GM23248 (cell line): ENCODE data around the gene COPA. TPM values are rescaled to one million over a fixed set of nuclear protein-coding genes. Genes with fewer than 3 reads are reported as not detected.

Experiments
- DNase-seq: peaks from one replicate; pipeline ENCODE4 v3.0.0-alpha.2; 2015
- H2AFZ ChIP-seq: fragments of 200-600 bp; sonication (generic); 2 replicates; pipeline ENCODE4 v1.6.1; 2016; ENCODE audit warnings: antibody characterized with exemption
- H3F3A ChIP-seq: fragments of 200-600 bp; sonication (generic); 2 replicates; pipeline ENCODE4 v1.6.1; 2016; ENCODE audit warnings: mild to moderate bottlenecking, antibody characterized with exemption, mixed run types; ENCODE audit not compliant: insufficient read depth
- H3K27ac ChIP-seq: fragments of 200-600 bp; sonication (generic); 2 replicates; pipeline ENCODE4 v1.5.1; 2016; ENCODE audit warnings: mild to moderate bottlenecking
- H3K27me3 ChIP-seq: fragments of 200-600 bp; sonication (generic); replicated peaks from 2 replicates; pipeline ENCODE4 v1.6.1; 2016; ENCODE audit warnings: mild to moderate bottlenecking; ENCODE audit not compliant: insufficient read depth
- H3K36me3 ChIP-seq: fragments of 200-600 bp; sonication (generic); 2 replicates; pipeline ENCODE4 v1.6.1; 2016; ENCODE audit warnings: low read depth, mild to moderate bottlenecking
- H3K4me1 ChIP-seq: fragments of 200-600 bp; sonication (generic); 2 replicates; pipeline ENCODE4 v1.6.1; 2016; ENCODE audit warnings: mild to moderate bottlenecking; ENCODE audit not compliant: insufficient read depth
- H3K4me2 ChIP-seq: fragments of 200-600 bp; sonication (generic); one replicate; pipeline ENCODE4 v1.6.1; 2016; ENCODE audit warnings: mild to moderate bottlenecking; ENCODE audit not compliant: unreplicated experiment
- H3K4me3 ChIP-seq: fragments of 200-600 bp; sonication (generic); 2 replicates; pipeline ENCODE4 v1.5.1; 2016; ENCODE audit warnings: mild to moderate bottlenecking
- H3K79me2 ChIP-seq: fragments of 200-600 bp; sonication (generic); 2 replicates; pipeline ENCODE4 v1.6.1; 2016; ENCODE audit warnings: mild to moderate bottlenecking; ENCODE audit not compliant: insufficient read depth
- H3K9ac ChIP-seq: fragments of 200-600 bp; sonication (generic); 2 replicates; pipeline ENCODE4 v1.6.1; 2016; ENCODE audit warnings: mild to moderate bottlenecking
- H3K9me2 ChIP-seq: fragments of 200-600 bp; sonication (generic); 2 replicates; pipeline ENCODE4 v1.6.1; 2016; ENCODE audit warnings: mixed run types, mild to moderate bottlenecking, moderate library complexity; ENCODE audit not compliant: insufficient read depth
- H3K9me3 ChIP-seq: fragments of 200-600 bp; sonication (generic); one replicate; pipeline ENCODE4 v1.6.1; 2017; ENCODE audit warnings: low read depth
- H4K20me1 ChIP-seq: fragments of 200-600 bp; sonication (generic); 2 replicates; pipeline ENCODE4 v1.6.0; 2016; ENCODE audit not compliant: insufficient read depth
- EZH2 ChIP-seq: fragments of 200-600 bp; sonication (generic); IDR thresholded peaks from 2 replicates; pipeline ENCODE4 v1.6.1; 2018; ENCODE audit warnings: antibody characterized with exemption, mild to moderate bottlenecking; ENCODE audit not compliant: insufficient read depth, poor library complexity, severe bottlenecking
- EZH2phosphoT487 ChIP-seq: fragments of 200-600 bp; sonication (generic); IDR thresholded peaks from 2 replicates; pipeline ENCODE4 v1.6.1; 2018; ENCODE audit warnings: antibody characterized with exemption, moderate library complexity, mild to moderate bottlenecking, low read depth; ENCODE audit not compliant: insufficient read depth
- whole genome bisulfite sequencing, 2 experiments: methylation state at CpG; one replicate each; pipeline ENCODE4 v1.1.6; 2015 to 2017; ENCODE audit warnings: low lambda C conversion rate in 2 of 2, low coverage in 1 of 2; ENCODE audit errors: missing lambda C conversion rate in 2 of 2; 5-methylcytosine and 5-hydroxymethylcytosine counted together
- in situ Hi-C: fragments of 300-500 bp; cut with MboI; formaldehyde crosslinking; loops from 2 replicates; pipeline ENCODE4 v1.15.0; 2020
- polyA plus RNA-seq: library from polyadenylated mRNA; unstranded; fragments of >200 nt; fragmentation: Nextera tagmentation; extraction: Ambion mirVana; gene quantifications from 2 replicates; pipeline ENCODE4 v1.2.1, GENCODE V29; 2016
- total RNA-seq: library from RNA; depleted of rRNA; stranded (reverse); fragments of >200 nt; shearing (Covaris generic); gene quantifications from 2 replicates; pipeline ENCODE4 v1.2.3, GENCODE V29; 2014

The COPA gene
- total and polyA plus RNA-seq, 2 experiments from 2014 or later, result 194 to 212 TPM

GRCh38 chr1:160351629-160352028 is 8.6 kb upstream of the COPA start:
- H4K20me1 ChIP-seq, result no peaks in the 10 kb centered on the region
- peaks cover 47% of the 10 kb centered on the region; the same call in 1 of the 2 replicates for H3K36me3 ChIP-seq
- TF ChIP-seq EZH2phosphoT487, result no peak
- TF ChIP-seq EZH2, result no peak
- H2AFZ ChIP-seq, result no peak overlapping the region
- H3K79me2 ChIP-seq, result peaks cover 28% of the 10 kb centered on the region
- no peaks in the 10 kb centered on the region for H3K4me1 ChIP-seq
- no peak overlapping the region for H3K9ac ChIP-seq
- WGBS, 2 experiments, result 43 to 45% methylated on average over 4 of the region's 4 CpGs
- H3K9me3 ChIP-seq, result no peaks in the 10 kb centered on the region
- H3K27me3 ChIP-seq, result no peaks in the 10 kb centered on the region
- DNase-seq, result no peak
- no peaks in the 10 kb centered on the region for H3K9me2 ChIP-seq
- peaks cover 6% of the 10 kb centered on the region; the same call in 1 of the 2 replicates for H3F3A ChIP-seq
- no peak overlapping the region for H3K27ac ChIP-seq
- no peak overlapping the region for H3K4me3 ChIP-seq
- in situ Hi-C loops, result no loop called here
- H3K4me2 ChIP-seq, result no peak overlapping the region

- no peak overlapping the region for H3K9ac ChIP-seq
- no peaks in the 10 kb centered on the region for H3F3A ChIP-seq
- no peak overlapping the region for H3K4me2 ChIP-seq
- H3K9me2 ChIP-seq, result no peaks in the 10 kb centered on the region
- no peaks in the 10 kb centered on the region for H3K27me3 ChIP-seq
- H4K20me1 ChIP-seq, result no peaks in the 10 kb centered on the region
- WGBS, 2 experiments, result 62 to 66% methylated on average over 4 of the region's 4 CpGs
- in situ Hi-C loops, result no loop called here
- TF ChIP-seq EZH2, result no peak
- TF ChIP-seq EZH2phosphoT487, result no peak
- peaks cover 75% of the 10 kb centered on the region for H3K79me2 ChIP-seq
- H3K4me1 ChIP-seq, result peaks cover 6% of the 10 kb centered on the region
- H3K9me3 ChIP-seq, result no peaks in the 10 kb centered on the region
- no peak for DNase-seq
- no peak overlapping the region for H3K27ac ChIP-seq
- H3K36me3 ChIP-seq, result peaks cover 23% of the 10 kb centered on the region
- no peak overlapping the region for H2AFZ ChIP-seq
- no peak overlapping the region for H3K4me3 ChIP-seq
These were observed 3.9 kb upstream of the COPA start for GRCh38 chr1:160346958-160347357.

GRCh38 chr1:160346463-160346862 is 3.4 kb upstream of the COPA start:
- Histone ChIP-seq H3K27ac (no peak overlapping the region), H3F3A (no peaks in the 10 kb centered on the region), H3K4me2 (no peak overlapping the region), H3K9me3 (no peaks in the 10 kb centered on the region), H3K4me3 (no peak overlapping the region), H3K9ac (no peak overlapping the region), H2AFZ (no peak overlapping the region), H3K4me1 (peaks cover 9% of the 10 kb centered on the region), H3K9me2 (no peaks in the 10 kb centered on the region), H3K36me3 (peaks cover 20% of the 10 kb centered on the region), H4K20me1 (0 out of 2 replicates have a peak, but pooled peaks cover under 1% of the 10 kb centered on the region), H3K27me3 (no peaks in the 10 kb centered on the region), H3K79me2 (peaks cover 80% of the 10 kb centered on the region)
- DNase-seq, result no peak
- in situ Hi-C loops, result no loop called here
- TF ChIP-seq EZH2 (no peak), EZH2phosphoT487 (no peak)
- WGBS, 2 experiments, result 97 to 98% methylated on average over 10 of the region's 10 CpGs

- peaks cover 95% of the 10 kb centered on the region for H3K79me2 ChIP-seq
These were observed 1.9 kb upstream of the COPA start for GRCh38 chr1:160344936-160345335.

GRCh38 chr1:160344241-160344640 is 1.2 kb upstream of the COPA start:
- peak overlapping the region; percentile 98 for H3K4me3 ChIP-seq
- H3K9ac ChIP-seq, result peak overlapping the region; percentile 99
- H4K20me1 ChIP-seq, result peaks cover 12% of the 10 kb centered on the region; the same call in 1 of the 2 replicates
- H3K79me2 ChIP-seq, result peaks cover 99% of the 10 kb centered on the region
- no peak overlapping the region for H3K27ac ChIP-seq
- 76 to 79% methylated on average over 3 of the region's 3 CpGs for WGBS, 2 experiments
- DNase-seq, result no peak
- in situ Hi-C loops, result no loop called here
- peaks cover 22% of the 10 kb centered on the region for H3K36me3 ChIP-seq
- H2AFZ ChIP-seq, result peak overlapping the region; percentile 94; the same call in 1 of the 2 replicates
- H3F3A ChIP-seq, result no peaks in the 10 kb centered on the region; the same call in 1 of the 2 replicates
- H3K27me3 ChIP-seq, result no peaks in the 10 kb centered on the region
- H3K9me3 ChIP-seq, result no peaks in the 10 kb centered on the region
- no peak for TF ChIP-seq EZH2phosphoT487
- TF ChIP-seq EZH2, result no peak
- peak overlapping the region; percentile 99 for H3K4me2 ChIP-seq
- H3K4me1 ChIP-seq, result peaks cover 31% of the 10 kb centered on the region
- H3K9me2 ChIP-seq, result no peaks in the 10 kb centered on the region

More at GRCh38 chr1:160344936-160345335, 1.9 kb upstream of the COPA start:
- no peak overlapping the region for H3K27ac ChIP-seq
- no peaks in the 10 kb centered on the region for H3K9me3 ChIP-seq
- H3K9ac ChIP-seq, result no peak overlapping the region
- no peak overlapping the region for H3K4me2 ChIP-seq
- H3F3A ChIP-seq, result no peaks in the 10 kb centered on the region; the same call in 1 of the 2 replicates
- TF ChIP-seq EZH2, result no peak
- no peak for TF ChIP-seq EZH2phosphoT487
- H3K4me1 ChIP-seq, result peaks cover 24% of the 10 kb centered on the region
- no peaks in the 10 kb centered on the region for H3K9me2 ChIP-seq
- in situ Hi-C loops, result no loop called here
- no peak overlapping the region for H3K4me3 ChIP-seq
- peaks cover 9% of the 10 kb centered on the region; the same call in 1 of the 2 replicates for H4K20me1 ChIP-seq
- peaks cover 15% of the 10 kb centered on the region for H3K36me3 ChIP-seq
- no peak for DNase-seq
- no peaks in the 10 kb centered on the region for H3K27me3 ChIP-seq
- no peak overlapping the region for H2AFZ ChIP-seq
- WGBS, 2 experiments, result 96 to 100% methylated on average over 6 of the region's 6 CpGs
